HG03064 (cell line): ENCODE data around the gene ORC5.
"Not testable (repeated sequence)": the region's sequence is repeated elsewhere in the genome, so short reads cannot be mapped to it uniquely, and the experiment has no call there.

Source experiments
- ATAC-seq: cut with Tn5 transposase; IDR thresholded peaks from one replicate; pipeline ENCODE4 v1.9.1; 2021; ENCODE audit warnings: low read depth; ENCODE audit not compliant: unreplicated experiment

The ORC5 gene

GRCh38 chr7:104207731-104208420, at the start of gene ORC5:
Gene ORC5 (minus strand): TSS chr7:104208013. CDS start chr7:104207904, 109 bp downstream.
- ATAC-seq = peak; percentile 100

GRCh38 chr7:104255616-104256015, 47.8 kb upstream of the ORC5 start:
- ATAC-seq = no peak

- ATAC-seq = no peak
Observed at GRCh38 chr7:104255194-104255593, 47.4 kb upstream of the ORC5 start.

GRCh38 chr7:104254696-104255095, 46.9 kb upstream of the ORC5 start:
- no peak for ATAC-seq

GRCh38 chr7:104252409-104253134, 44.8 kb upstream of the ORC5 start:
- no peak for ATAC-seq

- ATAC-seq = no peak
Observed at GRCh38 chr7:104242638-104243037, 34.8 kb upstream of the ORC5 start.

GRCh38 chr7:104241538-104242209, 33.9 kb upstream of the ORC5 start:
- no peak for ATAC-seq

- no peak for ATAC-seq
Observed at GRCh38 chr7:104241135-104241534, 33.3 kb upstream of the ORC5 start.

GRCh38 chr7:104240401-104240800, 32.6 kb upstream of the ORC5 start:
- ATAC-seq = no peak

GRCh38 chr7:104234990-104235389, 27.2 kb upstream of the ORC5 start:
- ATAC-seq = not testable (repeated sequence)

- peak; percentile 97 for ATAC-seq
Observed at GRCh38 chr7:104231054-104232046, 23.5 kb upstream of the ORC5 start.

- ATAC-seq = no peak
Observed at GRCh38 chr7:104230606-104231005, 22.8 kb upstream of the ORC5 start.

- no peak for ATAC-seq
Observed at GRCh38 chr7:104228442-104228841, 20.6 kb upstream of the ORC5 start.

- no peak for ATAC-seq
Observed at GRCh38 chr7:104225451-104225850, 17.6 kb upstream of the ORC5 start.

GRCh38 chr7:104217620-104218019, 9.8 kb upstream of the ORC5 start:
- no peak for ATAC-seq

GRCh38 chr7:104209063-104209462, 1.2 kb upstream of the ORC5 start:
- no peak for ATAC-seq

GRCh38 chr7:104208421-104208780, 588 bp upstream of the ORC5 start:
- no peak for ATAC-seq

- ATAC-seq = peak; percentile 36
Observed at GRCh38 chr7:104207348-104207730, 474 bp downstream of the ORC5 start.

- ATAC-seq = no peak
Observed at GRCh38 chr7:104206841-104207240, 972 bp downstream of the ORC5 start.

- no peak for ATAC-seq
Observed at GRCh38 chr7:104198673-104199278, 9.0 kb downstream of the ORC5 start.
